NOMO-1 treated with dmso at 0.1 percent for 144 hours (cell line): ENCODE measurements around the gene EYA2.
A peak's percentile ranks its signal among the peaks of the same experiment; 100 is the strongest.
"Not testable (repeated sequence)": the region's sequence is repeated elsewhere in the genome, so short reads cannot be mapped to it uniquely, and the experiment has no call there.

ENCODE experiments used
- DNase-seq: peaks from one replicate; lab custom pipeline; 2025; ENCODE audit not compliant: unreplicated experiment; lab: John Stamatoyannopoulos, UW

The EYA2 gene

GRCh38 chr20:46894971-46895905, 595 bp downstream of the EYA2 start:
- no peak for DNase-seq

- DNase-seq, result no peak
Measured at GRCh38 chr20:46895906-46896242, 1.2 kb downstream of the EYA2 start.

GRCh38 chr20:46897328-46897880, 2.8 kb downstream of the EYA2 start:
- DNase-seq, result no peak

- no peak for DNase-seq
Measured at GRCh38 chr20:46898423-46898822, 3.8 kb downstream of the EYA2 start.

- DNase-seq, result no peak
Measured at GRCh38 chr20:46899621-46900020, 5.0 kb downstream of the EYA2 start.

- peak; percentile 27 for DNase-seq
Measured at GRCh38 chr20:46900086-46900485, 5.4 kb downstream of the EYA2 start.

GRCh38 chr20:46900826-46901225, 6.2 kb downstream of the EYA2 start:
- DNase-seq, result no peak

GRCh38 chr20:46901638-46902037, 7.0 kb downstream of the EYA2 start:
- no peak for DNase-seq

- DNase-seq, result no peak
Measured at GRCh38 chr20:46903256-46903655, 8.6 kb downstream of the EYA2 start.

- no peak for DNase-seq
Measured at GRCh38 chr20:46903937-46904336, 9.3 kb downstream of the EYA2 start.

GRCh38 chr20:46905364-46906125, 10.9 kb downstream of the EYA2 start:
- no peak for DNase-seq

- DNase-seq, result no peak
Measured at GRCh38 chr20:46913329-46914044, 18.8 kb downstream of the EYA2 start.

GRCh38 chr20:46914789-46915379, 20.2 kb downstream of the EYA2 start:
- DNase-seq, result no peak

GRCh38 chr20:46915575-46916257, 21.1 kb downstream of the EYA2 start:
- DNase-seq, result no peak

GRCh38 chr20:46916258-46916603, 21.6 kb downstream of the EYA2 start:
- DNase-seq, result no peak

- no peak for DNase-seq
Measured at GRCh38 chr20:46917155-46917554, 22.5 kb downstream of the EYA2 start.

GRCh38 chr20:46920114-46920513, 25.5 kb downstream of the EYA2 start:
- DNase-seq, result no peak

GRCh38 chr20:46922841-46923240, 28.2 kb downstream of the EYA2 start:
- DNase-seq, result not testable (repeated sequence)

- no peak for DNase-seq
Measured at GRCh38 chr20:46923550-46923949, 28.9 kb downstream of the EYA2 start.

GRCh38 chr20:46928580-46929132, 34.0 kb downstream of the EYA2 start:
- DNase-seq, result no peak
